Gastroesophageal sphincter (tissue), 4 donors: Measurements from ENCODE around the gene INKA2. TPM values are rescaled to one million over a fixed set of nuclear protein-coding genes. Genes with fewer than 3 reads are reported as not detected.
"Not testable (repeated sequence)": the region's sequence is repeated elsewhere in the genome, so short reads cannot be mapped to it uniquely, and the experiment has no call there.

Experiments used
- ATAC-seq: fragments of 150-250 bp; one replicate; pipeline ENCODE4 v1.9.1; 2016; ENCODE audit warnings: mild to moderate bottlenecking, moderate library complexity
- H3K27ac ChIP-seq, 4 donors: fragments of 200-600 bp; sonication (generic) in 3 of 4; 1 replicate in 3 of 4; 2 replicates in 1 of 4; pipeline ENCODE4 v1.5.1; 2016 to 2019
- H3K27me3 ChIP-seq: fragments of 200-600 bp; sonication (generic); one replicate; pipeline ENCODE4 v1.5.1; 2019
- H3K36me3 ChIP-seq, 2 donors: fragments of 200-600 bp; sonication (generic); one replicate each; pipeline ENCODE4 v1.5.1; 2019; ENCODE audit warnings: control low read depth in 1 of 2
- H3K4me1 ChIP-seq, 3 donors: fragments of 200-600 bp; sonication (generic); 1 replicate in 2 of 3; 2 replicates in 1 of 3; pipeline ENCODE4 v1.5.1; 2016 to 2019; ENCODE audit warnings: control low read depth in 2 of 3
- H3K4me3 ChIP-seq, 2 donors: fragments of 200-600 bp; sonication (generic); one replicate each; pipeline ENCODE4 v1.5.1; 2019; ENCODE audit warnings: mild to moderate bottlenecking in 1 of 2, moderate library complexity in 1 of 2
- H3K9me3 ChIP-seq, 3 donors: fragments of 200-600 bp; sonication (generic); one replicate each; pipeline ENCODE4 v1.5.1; 2017 to 2019; ENCODE audit warnings: control low read depth in 2 of 3
- EP300 ChIP-seq: sonication (generic); formaldehyde crosslinking; IDR thresholded peaks from one replicate; pipeline ENCODE4 v1.6.1; 2017; ENCODE audit warnings: antibody characterized with exemption, mild to moderate bottlenecking
- POLR2A ChIP-seq, 2 donors: fragments of 450-650 bp; IDR thresholded peaks; one replicate each; pipeline ENCODE4 v1.6.1; 2017; ENCODE audit warnings: antibody characterized with exemption in 2 of 2, mild to moderate bottlenecking in 2 of 2, moderate library complexity in 1 of 2
- POLR2AphosphoS5 ChIP-seq: sonication (generic); formaldehyde crosslinking; IDR thresholded peaks from one replicate; pipeline ENCODE4 v1.6.1; 2017; ENCODE audit warnings: antibody characterized with exemption
- WGBS, 2 donors: methylation state at CpG; one replicate each; pipeline ENCODE4 v1.1.5; 2018; ENCODE audit warnings: low coverage in 1 of 2; 5-methylcytosine and 5-hydroxymethylcytosine counted together
- total RNA-seq, 4 donors: library from RNA; depleted of rRNA; stranded (reverse); fragments of >200 nt; gene quantifications; one replicate each; pipeline ENCODE4 v1.1.0, GENCODE V29; 2016
- TF ChIP-seq, protein P1 (sequence below), 4 experiments: fragments of 200-600 bp in 2 of 4; fragments of 450-650 bp in 2 of 4; sonication (generic) in 1 of 4; IDR thresholded peaks; one replicate each; pipeline ENCODE4 v1.5.1; 2017 to 2019; ENCODE audit warnings: antibody characterized with exemption in 4 of 4, mild to moderate bottlenecking in 2 of 4, moderate library complexity in 2 of 4

The INKA2 gene
- total RNA-seq, 4 donors from 2014 or later, result 7.2 to 12.8 (median 8.8) TPM

DNA sequence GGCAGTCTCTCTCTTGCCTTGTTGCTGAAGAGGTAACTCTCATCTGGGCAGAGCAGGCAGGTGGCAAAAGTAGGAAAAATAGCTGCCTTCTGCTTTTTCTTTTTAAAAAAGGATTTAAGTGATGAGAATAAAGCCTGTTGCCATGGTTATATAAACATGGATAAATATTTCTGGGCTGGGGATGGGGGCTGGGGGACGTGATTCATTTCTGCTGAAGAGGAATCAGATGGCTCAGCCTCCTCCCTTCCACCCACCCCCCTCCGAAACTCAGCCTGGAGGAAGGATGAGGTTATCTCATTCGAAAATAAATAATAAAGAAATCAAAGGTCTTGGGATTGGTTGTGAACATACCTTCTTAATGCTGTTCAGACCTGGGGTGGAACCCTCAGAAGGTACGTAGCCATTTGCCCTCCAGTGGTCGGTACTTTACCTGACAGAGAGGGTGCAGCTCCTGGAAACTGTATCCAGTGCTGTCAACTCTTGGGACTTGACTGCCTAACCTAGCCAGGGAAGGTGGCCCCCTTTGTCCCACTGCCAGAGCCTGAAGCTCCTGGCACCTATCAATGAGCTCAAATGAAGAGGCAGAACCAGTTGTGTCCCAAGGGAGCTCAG, 3.8 kb upstream of the INKA2 start:
- H3K9me3 ChIP-seq, result no peaks in the 10 kb centered on the region
- 55 to 60% methylated on average over 4 to 5 of the region's 5 CpGs for WGBS, 2 donors
- TF ChIP-seq, protein P1, sequence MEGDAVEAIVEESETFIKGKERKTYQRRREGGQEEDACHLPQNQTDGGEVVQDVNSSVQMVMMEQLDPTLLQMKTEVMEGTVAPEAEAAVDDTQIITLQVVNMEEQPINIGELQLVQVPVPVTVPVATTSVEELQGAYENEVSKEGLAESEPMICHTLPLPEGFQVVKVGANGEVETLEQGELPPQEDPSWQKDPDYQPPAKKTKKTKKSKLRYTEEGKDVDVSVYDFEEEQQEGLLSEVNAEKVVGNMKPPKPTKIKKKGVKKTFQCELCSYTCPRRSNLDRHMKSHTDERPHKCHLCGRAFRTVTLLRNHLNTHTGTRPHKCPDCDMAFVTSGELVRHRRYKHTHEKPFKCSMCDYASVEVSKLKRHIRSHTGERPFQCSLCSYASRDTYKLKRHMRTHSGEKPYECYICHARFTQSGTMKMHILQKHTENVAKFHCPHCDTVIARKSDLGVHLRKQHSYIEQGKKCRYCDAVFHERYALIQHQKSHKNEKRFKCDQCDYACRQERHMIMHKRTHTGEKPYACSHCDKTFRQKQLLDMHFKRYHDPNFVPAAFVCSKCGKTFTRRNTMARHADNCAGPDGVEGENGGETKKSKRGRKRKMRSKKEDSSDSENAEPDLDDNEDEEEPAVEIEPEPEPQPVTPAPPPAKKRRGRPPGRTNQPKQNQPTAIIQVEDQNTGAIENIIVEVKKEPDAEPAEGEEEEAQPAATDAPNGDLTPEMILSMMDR (IDR thresholded peaks at IDR 0.05), result no peak
- TF ChIP-seq EP300 (no peak), POLR2AphosphoS5 (no peak), POLR2A (IDR thresholded peaks at IDR 0.05) (no peak)
- no peak overlapping the region for H3K4me3 ChIP-seq
- H3K4me1 ChIP-seq, result peaks cover 0 to 27% (median 4%) of the 10 kb centered on the region in 3 donors
- H3K36me3 ChIP-seq, result no peaks in the 10 kb centered on the region
- H3K27ac ChIP-seq, result no peak overlapping the region
- no peak for ATAC-seq
- no peaks in the 10 kb centered on the region for H3K27me3 ChIP-seq

DNA sequence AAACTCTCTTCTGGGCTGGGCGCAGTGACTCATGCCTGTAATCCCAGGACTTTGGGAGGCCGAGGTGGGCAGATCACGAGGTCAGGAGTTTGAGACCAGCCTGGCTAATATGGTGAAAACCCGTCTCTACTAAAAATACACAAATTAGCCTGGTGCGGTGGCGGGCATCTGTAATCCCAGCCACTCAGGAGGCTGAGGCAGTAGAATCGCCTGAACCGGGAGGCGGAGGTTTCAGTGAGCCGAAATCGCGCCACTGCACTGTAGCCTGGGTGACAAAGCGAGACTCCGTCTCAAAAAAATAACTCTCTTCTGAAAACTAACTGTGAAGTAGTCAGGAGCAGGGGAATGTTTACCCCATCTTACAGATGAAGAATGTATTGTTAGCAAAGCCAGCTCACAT, 3.1 kb upstream of the INKA2 start:
- 86 to 93% methylated on average over 10 to 14 of the region's 14 CpGs for WGBS, 2 donors
- not testable (repeated sequence) for H3K27me3 ChIP-seq, H3K4me3 ChIP-seq, H3K27ac ChIP-seq, ATAC-seq, H3K36me3 ChIP-seq, H3K9me3 ChIP-seq
- H3K4me1 ChIP-seq, result peaks cover 0 to 32% (median 12%) of the 10 kb centered on the region in 3 donors

- peak; percentile 71 for ATAC-seq
- peak overlapping the region; percentile 79 to 82 for H3K4me3 ChIP-seq
- peaks cover 0 to 53% (median 24%) of the 10 kb centered on the region in 3 donors for H3K4me1 ChIP-seq
- peaks cover 0 to 3% of the 10 kb centered on the region in 2 donors for H3K36me3 ChIP-seq
- WGBS, 2 donors, result 0 to 7% methylated on average over 11 to 18 of the region's 63 CpGs
- H3K27me3 ChIP-seq, result no peaks in the 10 kb centered on the region
- TF ChIP-seq, protein P1 (IDR thresholded peaks at IDR 0.05), result peak in 2 of 4 experiments; percentile 15 to 29
- TF ChIP-seq POLR2AphosphoS5, result no peak
- no peaks in the 10 kb centered on the region for H3K9me3 ChIP-seq
- peak overlapping the region; percentile 91 to 97 (median 92) for H3K27ac ChIP-seq
Measured at GRCh38 chr1:111739925-111740765, 950 bp upstream of the INKA2 start.

GRCh38 chr1:111738436-111739193, 580 bp downstream of the INKA2 start:
- H3K36me3 ChIP-seq, result peaks cover 0 to 3% of the 10 kb centered on the region in 2 donors
- no peaks in the 10 kb centered on the region for H3K9me3 ChIP-seq
- H3K27ac ChIP-seq, result peak overlapping the region; percentile 91 to 97 (median 92)
- TF ChIP-seq, protein P1 (IDR thresholded peaks at IDR 0.05), result peak in 2 of 4 experiments; percentile 11 to 41
- TF ChIP-seq POLR2A (IDR thresholded peaks at IDR 0.05), result peak; percentile 43 to 60
- no peak for TF ChIP-seq EP300
- TF ChIP-seq POLR2AphosphoS5, result peak; percentile 80
- H3K4me1 ChIP-seq, result peaks cover 0 to 68% (median 32%) of the 10 kb centered on the region in 3 donors
- peak overlapping the region; percentile 79 to 82 for H3K4me3 ChIP-seq
- WGBS, 2 donors, result 0% methylated on average over 2 to 9 of the region's 61 CpGs
- H3K27me3 ChIP-seq, result no peaks in the 10 kb centered on the region
- ATAC-seq, result peak; percentile 75

- H3K27me3 ChIP-seq, result no peaks in the 10 kb centered on the region
- no peaks in the 10 kb centered on the region for H3K9me3 ChIP-seq
- peaks cover 0 to 3% of the 10 kb centered on the region in 2 donors for H3K36me3 ChIP-seq
- H3K27ac ChIP-seq, result peak overlapping the region; percentile 91 to 97 (median 92)
- H3K4me1 ChIP-seq, result peaks cover 0 to 74% (median 38%) of the 10 kb centered on the region in 3 donors
- ATAC-seq, result no peak
- peak overlapping the region; percentile 79 to 82 for H3K4me3 ChIP-seq
- TF ChIP-seq POLR2AphosphoS5 (no peak), EP300 (no peak), POLR2A (IDR thresholded peaks at IDR 0.05) (no peak)
- TF ChIP-seq, protein P1 (IDR thresholded peaks at IDR 0.05), result no peak
- WGBS, 2 donors, result 0 to 19% methylated on average over 4 to 5 of the region's 9 CpGs
Measured at GRCh38 chr1:111738133-111738435, 1.1 kb downstream of the INKA2 start.
